Left ventricle myocardium inferior (tissue), 1 donor: ENCODE results near the gene HP1BP3. TPM values are rescaled to one million over a fixed set of nuclear protein-coding genes. Genes with fewer than 3 reads are reported as not detected.

Experiments
- DNase-seq: peaks from one replicate; pipeline ENCODE4 v3.0.0-alpha.2; 2020
- H3K27ac ChIP-seq: fragments of 200-600 bp; replicated peaks from 2 replicates; pipeline ENCODE4 v1.8.0; 2021
- H3K27me3 ChIP-seq: fragments of 200-600 bp; 2 replicates; pipeline ENCODE4 v1.8.0; 2021; ENCODE audit warnings: low read depth
- H3K36me3 ChIP-seq: fragments of 200-600 bp; 2 replicates; pipeline ENCODE4 v1.8.0; 2021
- H3K4me1 ChIP-seq: fragments of 200-600 bp; 2 replicates; pipeline ENCODE4 v1.8.0; 2021
- H3K4me3 ChIP-seq: fragments of 200-600 bp; 2 replicates; pipeline ENCODE4 v1.8.0; 2021; ENCODE audit warnings: mild to moderate bottlenecking, moderate library complexity
- H3K9me3 ChIP-seq: fragments of 200-600 bp; replicated peaks from 2 replicates; pipeline ENCODE4 v1.8.0; 2021
- CTCF ChIP-seq: fragments of 200-600 bp; IDR thresholded peaks from 2 replicates; pipeline ENCODE4 v1.8.0; 2021; ENCODE audit warnings: antibody characterized with exemption, mild to moderate bottlenecking, borderline replicate concordance
- intact Hi-C: fragments of 100-400 bp; cut with micrococcal nuclease; formaldehyde crosslinking; loops from one replicate; pipeline ENCODE4 v1.11.0; 2022
- total RNA-seq: library from RNA; stranded (reverse); fragmentation: NEBNext Ultra II Directional; extraction: Animal tissue kit (Norgen Biotek cat#: 25700); gene quantifications from one replicate; pipeline ENCODE4 v1.2.1, GENCODE V29; 2021
- donor health status: DM: no; HTN: yes; CAD: no; lungs with severe emphysema.

HP1BP3 gene
- total RNA-seq, 1 donor from 2014 or later = 118 TPM

- intact Hi-C loops = no loop called here
- no peaks in the 10 kb centered on the region for H3K27me3 ChIP-seq
- H3K4me3 ChIP-seq = no peak overlapping the region
- peaks cover 5% of the 10 kb centered on the region for H3K4me1 ChIP-seq
- H3K9me3 ChIP-seq = no peaks in the 10 kb centered on the region
- H3K27ac ChIP-seq = no peak overlapping the region
- no peak for TF ChIP-seq CTCF
- no peak for DNase-seq
- H3K36me3 ChIP-seq = no peaks in the 10 kb centered on the region
These were observed 85.3 kb downstream of the HP1BP3 start for GRCh38 chr1:20701847-20702246.

GRCh38 chr1:20701446-20701845 is 85.7 kb downstream of the HP1BP3 start:
- Histone ChIP-seq H3K4me1 (peaks cover 9% of the 10 kb centered on the region), H3K4me3 (no peak overlapping the region), H3K9me3 (no peaks in the 10 kb centered on the region), H3K27ac (no peak overlapping the region), H3K36me3 (no peaks in the 10 kb centered on the region), H3K27me3 (no peaks in the 10 kb centered on the region)
- no peak for DNase-seq
- intact Hi-C loops = no loop called here
- no peak for TF ChIP-seq CTCF

- no peak for DNase-seq
- no peak overlapping the region for H3K27ac ChIP-seq
- intact Hi-C loops = no loop called here
- TF ChIP-seq CTCF = no peak
- no peaks in the 10 kb centered on the region for H3K27me3 ChIP-seq
- H3K4me3 ChIP-seq = no peak overlapping the region
- H3K4me1 ChIP-seq = peaks cover 14% of the 10 kb centered on the region
- H3K9me3 ChIP-seq = no peaks in the 10 kb centered on the region
- no peaks in the 10 kb centered on the region for H3K36me3 ChIP-seq
These were observed 86.4 kb downstream of the HP1BP3 start for GRCh38 chr1:20700636-20701215.

- H3K4me3 ChIP-seq = no peak overlapping the region
- no peaks in the 10 kb centered on the region for H3K27me3 ChIP-seq
- H3K4me1 ChIP-seq = peaks cover 14% of the 10 kb centered on the region
- DNase-seq = no peak
- H3K27ac ChIP-seq = no peak overlapping the region
- intact Hi-C loops = loop anchor here (10.0 kb wide), 1 partner anchor 495 kb away; no protein-coding TSS in a partner anchor
- no peak for TF ChIP-seq CTCF
- no peaks in the 10 kb centered on the region for H3K36me3 ChIP-seq
- H3K9me3 ChIP-seq = no peaks in the 10 kb centered on the region
These were observed 87.5 kb downstream of the HP1BP3 start for GRCh38 chr1:20699558-20699957.

GRCh38 chr1:20698195-20698910 is 88.8 kb downstream of the HP1BP3 start:
- no peak for TF ChIP-seq CTCF
- Histone ChIP-seq H3K4me1 (peaks cover 14% of the 10 kb centered on the region), H3K4me3 (no peak overlapping the region), H3K27ac (no peak overlapping the region), H3K9me3 (no peaks in the 10 kb centered on the region), H3K27me3 (no peaks in the 10 kb centered on the region), H3K36me3 (no peaks in the 10 kb centered on the region)
- intact Hi-C loops = loop anchor here (10.0 kb wide), 1 partner anchor 496 kb away; no protein-coding TSS in a partner anchor
- no peak for DNase-seq
